Jurkat, Clone E6-1 (cell line): ENCODE measurements around the gene ZSCAN5B.
"Not testable (repeated sequence)": the region's sequence is repeated elsewhere in the genome, so short reads cannot be mapped to it uniquely, and the experiment has no call there.

Experiments used
- DNase-seq: peaks from one replicate; pipeline ENCODE4 v3.0.0-alpha.2; 2011; ENCODE audit warnings: low read depth, low spot score
- H3K4me3 ChIP-seq: 2 replicates; pipeline ENCODE4 v1.5.1; 2011; ENCODE audit warnings: mild to moderate bottlenecking, low read length, control low read depth, moderate library complexity

ZSCAN5B gene

DNA sequence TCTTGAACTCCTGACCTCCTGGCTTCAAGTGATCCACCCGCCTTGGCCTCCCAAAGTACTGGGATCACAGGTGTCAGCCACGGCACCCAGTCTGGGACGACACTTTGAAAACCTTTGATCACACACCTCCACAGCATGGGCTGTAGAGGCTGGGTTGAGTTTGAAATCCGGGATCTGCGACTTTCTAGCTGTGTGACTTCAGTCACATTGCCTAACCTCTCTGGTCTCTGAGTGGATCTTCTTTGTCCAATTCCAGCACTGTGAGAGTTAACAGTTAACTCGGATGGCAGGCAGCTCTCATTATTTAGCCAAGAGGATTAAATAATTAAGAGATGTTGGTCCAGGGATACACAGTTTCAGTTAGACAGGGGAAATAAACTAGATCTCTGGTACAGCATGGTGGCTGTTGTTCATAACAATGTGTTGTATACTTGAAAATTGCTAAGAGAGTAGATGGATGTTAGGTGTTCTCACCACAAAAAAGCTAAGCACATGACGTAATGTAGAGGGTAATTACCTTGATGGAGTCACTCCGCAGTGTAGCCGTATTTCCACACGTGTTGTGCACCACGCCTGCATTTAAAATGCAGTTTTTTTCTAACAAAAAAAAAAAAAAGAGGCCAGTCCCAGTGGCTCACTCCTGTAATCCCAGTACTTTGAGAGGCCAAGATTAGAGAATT, 19.9 kb downstream of the ZSCAN5B start:
- H3K4me3 ChIP-seq: no peak overlapping the region
- no peak for DNase-seq

DNA sequence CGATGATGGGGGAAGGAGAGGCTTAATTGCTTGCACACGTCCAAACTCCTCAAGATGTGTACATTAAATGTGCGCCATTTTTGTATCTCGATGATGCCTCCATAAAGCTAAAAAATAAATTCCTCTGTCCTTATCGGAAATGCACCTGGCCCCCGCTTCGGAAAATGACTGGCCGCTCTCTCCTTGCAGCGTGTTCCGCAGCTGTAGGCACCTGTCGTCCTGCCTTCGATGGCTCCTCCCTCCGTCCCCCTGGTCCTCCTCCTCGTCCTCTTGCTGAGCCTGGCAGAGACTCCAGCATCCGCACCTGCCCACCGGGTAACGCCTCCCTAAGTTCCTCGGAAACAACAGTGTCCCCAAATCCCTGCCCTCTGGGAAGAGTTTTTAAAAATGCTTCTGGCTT, 20.7 kb downstream of the ZSCAN5B start:
- no peak for DNase-seq
- no peak overlapping the region for H3K4me3 ChIP-seq

DNA sequence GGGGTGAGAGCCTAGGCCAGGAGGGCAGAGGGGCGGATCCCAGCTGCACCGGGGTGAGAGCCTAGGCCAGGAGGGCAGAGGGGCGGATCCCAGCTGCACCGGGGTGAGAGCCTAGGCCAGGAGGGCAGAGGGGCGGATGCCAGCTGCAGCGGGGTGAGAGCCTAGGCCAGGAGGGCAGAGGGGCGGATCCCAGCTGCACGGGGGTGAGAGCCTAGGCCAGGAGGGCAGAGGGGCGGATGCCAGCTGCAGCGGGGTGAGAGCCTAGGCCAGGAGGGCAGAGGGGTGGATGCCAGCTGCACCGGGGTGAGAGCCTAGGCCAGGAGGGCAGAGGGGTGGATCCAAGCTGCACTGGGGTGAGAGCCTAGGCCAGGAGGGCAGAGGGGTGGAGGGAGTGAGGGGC, 21.3 kb downstream of the ZSCAN5B start:
- not testable (repeated sequence) for H3K4me3 ChIP-seq, DNase-seq

DNA sequence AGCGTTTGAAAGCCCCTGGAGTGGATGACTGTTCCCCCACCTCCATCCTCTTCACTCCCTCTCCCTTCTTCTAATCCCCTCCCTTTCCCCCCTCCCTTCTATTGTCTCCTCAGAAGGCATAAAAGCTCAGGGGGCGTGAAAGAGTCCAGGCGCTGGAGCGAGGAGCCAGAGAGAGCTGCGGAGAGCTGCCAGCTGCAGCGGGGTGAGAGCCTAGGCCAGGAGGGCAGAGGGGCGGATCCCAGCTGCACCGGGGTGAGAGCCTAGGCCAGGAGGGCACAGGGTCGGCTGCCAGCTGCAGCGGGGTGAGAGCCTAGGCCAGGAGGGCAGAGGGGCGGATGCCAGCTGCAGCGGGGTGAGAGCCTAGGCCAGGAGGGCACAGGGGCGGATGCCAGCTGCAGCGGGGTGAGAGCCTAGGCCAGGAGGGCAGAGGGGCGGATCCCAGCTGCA, 21.7 kb downstream of the ZSCAN5B start, which contains the start of gene GALP:
GALP (plus strand) TSS at position 148 of the 447 bp plus-strand sequence. CDS start 1,101 bp downstream, outside the sequence.
- H3K4me3 ChIP-seq, DNase-seq: not testable (repeated sequence)

DNA sequence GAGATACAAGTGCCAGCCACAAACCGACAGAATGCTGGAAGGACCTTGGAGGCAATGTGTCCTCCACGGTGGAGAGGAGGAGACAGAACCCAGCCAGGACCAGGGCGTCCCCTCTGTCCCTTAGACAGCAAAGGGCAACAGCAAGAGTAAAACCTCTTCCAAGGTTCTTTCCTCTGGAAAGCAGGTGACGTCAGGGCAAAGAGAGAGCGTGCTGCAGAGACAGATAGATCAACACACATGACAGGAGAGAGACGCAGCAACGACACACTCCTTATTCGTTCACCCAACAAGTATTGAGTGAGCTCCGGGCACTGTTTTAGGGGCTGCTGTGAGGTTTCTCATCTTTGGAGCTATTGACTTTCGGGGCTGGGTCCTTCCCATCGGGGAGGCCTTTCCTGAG, 23.0 kb downstream of the ZSCAN5B start:
- no peak overlapping the region for H3K4me3 ChIP-seq
- no peak for DNase-seq

DNA sequence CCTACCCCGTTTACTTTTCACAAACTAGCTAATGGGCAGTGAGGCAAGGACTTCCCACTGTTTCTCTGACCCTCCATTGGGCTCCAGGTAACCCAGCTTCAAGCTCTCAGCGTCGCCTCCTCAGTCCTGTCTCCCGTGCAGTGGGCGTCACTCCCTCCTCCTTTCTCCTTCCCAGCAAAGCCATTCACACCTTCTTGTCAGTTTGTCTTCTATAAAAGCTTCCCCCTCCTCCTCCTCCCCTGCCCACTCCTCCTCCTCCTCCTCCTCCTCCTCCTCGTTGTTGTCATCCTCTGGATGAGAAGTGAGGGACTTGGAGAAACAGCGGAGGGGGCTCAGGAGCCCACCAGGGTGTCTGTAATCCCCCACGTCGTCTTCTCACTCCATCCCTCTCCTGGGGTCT, 23.5 kb downstream of the ZSCAN5B start:
- no peak overlapping the region for H3K4me3 ChIP-seq
- DNase-seq: no peak

DNA sequence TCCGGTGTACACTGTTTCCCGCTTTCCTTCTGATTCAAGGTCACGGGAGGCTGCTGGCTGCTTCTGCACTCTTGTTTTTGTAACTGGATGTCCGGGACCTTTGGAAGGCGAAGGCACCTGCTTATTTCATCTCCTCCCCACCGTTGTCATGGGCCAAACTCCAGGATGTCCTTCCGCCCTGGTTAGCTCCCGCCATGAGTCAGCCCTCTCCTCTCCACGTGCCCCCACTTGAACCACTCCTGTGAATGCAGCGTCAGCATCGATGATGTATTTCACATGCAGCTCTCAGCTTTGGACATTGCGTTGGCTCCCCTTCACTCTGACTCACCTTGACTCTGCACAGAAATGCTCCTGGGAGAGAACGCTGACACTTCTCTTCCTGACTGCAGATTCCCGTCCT, 27.3 kb downstream of the ZSCAN5B start:
- H3K4me3 ChIP-seq: no peak overlapping the region
- no peak for DNase-seq

DNA sequence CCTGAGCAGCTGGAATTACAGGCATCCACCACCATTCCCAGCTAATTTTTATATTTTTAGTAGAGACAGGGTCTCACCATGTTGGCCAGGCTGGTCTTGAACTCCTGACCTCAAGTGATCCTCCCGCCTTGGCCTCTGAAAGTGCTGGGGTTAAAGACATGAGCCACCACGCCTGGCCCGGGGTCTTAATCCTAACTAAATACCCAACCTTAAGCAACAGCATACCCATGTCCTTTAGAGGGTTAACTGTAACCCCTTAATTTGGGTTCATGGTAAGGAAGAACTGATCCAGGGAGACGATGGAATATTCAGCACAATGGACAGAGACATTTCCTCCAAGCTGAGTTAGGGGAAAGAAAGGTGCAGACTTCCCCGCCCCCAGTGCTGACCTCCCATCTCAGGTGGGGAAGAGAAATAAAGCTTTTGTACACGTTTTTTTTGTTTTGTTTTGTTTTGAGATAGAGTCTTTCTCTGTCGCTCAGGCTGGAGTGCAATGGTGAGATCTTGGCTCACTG, 30.5 kb downstream of the ZSCAN5B start:
- peak; percentile 22 for DNase-seq
- H3K4me3 ChIP-seq: no peak overlapping the region

DNA sequence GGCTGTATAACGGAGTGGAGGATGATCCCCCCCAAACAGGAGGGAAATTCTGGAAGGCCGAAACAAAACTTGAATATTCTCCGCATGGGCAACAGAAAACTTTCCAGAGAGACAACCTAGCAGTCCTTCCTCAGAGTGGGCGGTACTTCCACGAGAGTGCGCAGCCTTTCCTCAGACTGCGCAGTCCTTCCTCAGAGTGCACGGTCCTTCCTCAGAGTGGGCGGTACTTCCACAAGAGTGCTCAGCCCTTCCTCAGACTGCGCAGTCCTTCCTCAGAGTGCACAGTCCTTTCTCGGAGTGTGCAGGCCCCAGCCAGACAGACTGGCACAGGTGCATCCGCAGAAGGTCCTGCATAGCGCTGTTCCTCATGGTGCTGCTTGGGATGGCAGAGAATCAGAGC, 34.5 kb downstream of the ZSCAN5B start:
- no peak for DNase-seq
- H3K4me3 ChIP-seq: no peak overlapping the region

DNA sequence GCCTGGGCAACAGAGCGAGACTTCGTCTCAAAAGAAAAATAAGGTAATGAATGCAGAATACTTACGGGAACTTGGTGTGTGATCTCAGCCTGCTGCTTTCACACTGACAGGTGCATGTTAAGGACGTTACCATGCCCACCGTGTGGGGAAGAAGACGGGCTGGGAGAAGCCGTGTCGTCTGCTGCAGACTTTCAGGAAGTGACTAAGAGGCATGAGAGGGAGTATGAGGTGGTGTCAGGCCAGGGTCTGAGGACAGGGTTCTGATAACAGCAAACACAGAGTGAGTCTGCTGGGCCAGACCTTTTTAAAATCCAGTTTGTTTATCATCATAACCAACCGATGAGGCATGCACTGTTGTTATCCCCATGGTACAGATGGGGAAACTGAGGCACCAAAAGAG, 35.3 kb downstream of the ZSCAN5B start:
- no peak overlapping the region for H3K4me3 ChIP-seq
- no peak for DNase-seq

DNA sequence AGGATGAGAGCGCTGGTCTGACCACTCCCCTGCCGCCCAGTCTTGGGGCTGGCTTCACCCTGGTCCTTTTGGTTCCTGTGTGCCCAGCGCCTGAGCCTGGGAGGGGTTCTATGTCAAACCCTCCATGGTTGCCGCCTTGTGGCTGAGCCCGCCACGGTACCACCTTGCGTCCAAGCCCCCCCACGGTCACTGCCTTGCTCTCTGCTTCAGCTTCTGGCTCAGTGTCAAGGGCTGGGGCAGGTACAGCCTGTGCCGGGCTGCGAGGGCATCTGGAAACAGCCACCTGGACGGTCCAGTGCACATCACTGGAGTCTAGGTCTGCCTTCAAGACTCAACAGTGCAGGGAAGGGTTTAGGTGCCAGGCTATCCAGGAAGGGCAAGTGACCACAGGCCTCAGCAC, 36.0 kb downstream of the ZSCAN5B start:
- no peak for DNase-seq
- no peak overlapping the region for H3K4me3 ChIP-seq

DNA sequence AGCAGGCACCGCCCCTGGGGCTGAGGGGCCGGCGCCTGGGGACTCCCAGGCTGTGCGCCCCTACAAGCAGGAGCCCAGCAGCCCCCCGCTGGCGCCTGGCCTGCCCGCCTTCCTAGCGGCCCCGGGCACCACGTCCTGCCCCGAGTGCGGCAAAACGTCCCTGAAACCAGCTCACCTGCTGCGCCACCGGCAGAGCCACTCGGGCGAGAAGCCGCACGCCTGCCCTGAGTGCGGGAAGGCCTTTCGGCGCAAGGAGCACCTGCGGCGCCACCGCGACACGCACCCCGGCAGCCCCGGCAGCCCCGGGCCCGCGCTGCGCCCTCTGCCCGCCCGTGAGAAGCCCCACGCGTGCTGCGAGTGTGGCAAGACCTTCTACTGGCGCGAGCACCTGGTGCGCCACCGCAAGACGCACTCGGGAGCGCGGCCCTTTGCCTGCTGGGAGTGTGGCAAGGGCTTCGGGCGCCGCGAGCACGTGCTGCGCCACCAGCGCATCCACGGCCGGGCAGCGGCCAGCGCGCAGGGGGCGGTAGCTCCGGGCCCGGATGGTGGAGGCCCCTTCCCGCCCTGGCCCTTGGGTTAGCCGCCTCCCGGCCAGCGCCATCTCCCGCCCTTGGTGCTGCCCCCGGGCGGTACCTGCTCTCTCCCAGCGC, 37.8 kb downstream of the ZSCAN5B start:
- no peak for DNase-seq
- no peak overlapping the region for H3K4me3 ChIP-seq

DNA sequence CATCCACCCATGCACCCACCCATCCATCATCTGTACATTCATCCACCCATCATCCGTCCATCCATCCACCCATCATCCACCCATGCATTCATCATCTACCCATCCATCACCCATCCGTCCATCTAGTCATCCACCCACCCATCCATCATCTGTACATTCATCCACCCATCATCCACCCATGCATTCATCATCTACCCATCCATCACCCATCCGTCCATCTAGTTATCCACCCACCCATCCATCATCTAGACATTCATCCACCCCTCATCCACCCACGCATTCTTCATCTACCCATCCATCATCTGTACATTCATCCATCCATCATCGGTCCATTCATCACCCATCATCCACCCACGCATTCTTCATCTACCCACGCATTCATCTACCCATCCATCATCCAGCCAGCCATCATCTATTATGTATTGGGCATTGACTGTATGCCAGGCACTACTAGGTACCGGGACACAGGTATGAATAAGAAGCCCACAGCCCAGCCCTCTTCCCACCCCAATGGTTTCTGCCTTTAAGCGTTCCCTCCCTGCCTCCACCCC, 38.5 kb downstream of the ZSCAN5B start:
- H3K4me3 ChIP-seq: no peak overlapping the region
- no peak for DNase-seq

DNA sequence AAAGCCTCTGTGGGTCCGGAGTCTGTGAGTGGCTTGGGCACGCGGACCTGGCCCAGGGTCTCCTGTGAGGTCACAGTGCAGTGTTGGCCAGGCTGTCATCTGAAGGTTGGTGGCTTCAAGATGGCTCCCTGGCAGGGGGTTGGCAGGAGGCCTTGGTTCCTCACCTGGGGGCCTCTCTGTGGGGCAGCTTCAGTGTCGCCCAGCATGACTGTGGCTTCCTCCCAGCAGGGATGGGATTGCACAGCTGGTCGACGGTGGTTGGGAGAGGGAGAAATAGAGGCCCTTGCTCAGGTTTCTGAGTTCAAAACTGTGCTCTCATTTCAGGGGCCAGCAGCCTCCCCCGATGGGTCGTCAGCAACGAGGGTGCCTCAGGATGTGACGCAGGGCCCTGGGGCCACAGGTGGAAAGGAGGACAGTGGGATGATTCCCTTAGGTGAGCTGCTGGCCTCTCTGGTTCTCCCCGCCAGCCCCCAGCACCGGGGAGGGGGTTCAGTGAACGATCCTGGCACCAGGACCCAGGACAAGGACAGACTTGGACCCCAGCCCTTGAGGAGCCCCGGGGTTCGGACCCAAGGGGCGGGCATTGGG, 39.3 kb downstream of the ZSCAN5B start:
- no peak for DNase-seq
- no peak overlapping the region for H3K4me3 ChIP-seq

DNA sequence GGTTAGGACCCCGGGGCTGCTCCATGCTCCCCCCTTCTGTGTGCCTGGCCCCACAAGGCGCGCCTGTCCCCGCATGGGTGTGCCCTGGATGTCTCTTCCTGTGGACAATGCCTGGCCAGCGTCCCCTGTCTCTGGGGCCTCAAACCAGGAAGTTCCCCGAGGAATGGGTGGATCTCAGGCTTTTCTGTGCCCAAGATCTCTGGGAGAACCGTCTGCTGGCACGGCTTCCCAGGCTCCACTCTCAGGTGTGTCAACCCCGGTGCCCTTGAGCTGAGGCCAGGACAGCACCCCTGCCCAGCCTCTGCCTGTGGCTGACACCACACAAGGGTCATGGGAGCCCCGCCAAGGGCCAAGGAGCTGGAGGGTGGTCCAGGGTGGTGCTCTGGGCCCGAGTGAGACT, 40.8 kb downstream of the ZSCAN5B start:
- DNase-seq: no peak
- H3K4me3 ChIP-seq: no peak overlapping the region

DNA sequence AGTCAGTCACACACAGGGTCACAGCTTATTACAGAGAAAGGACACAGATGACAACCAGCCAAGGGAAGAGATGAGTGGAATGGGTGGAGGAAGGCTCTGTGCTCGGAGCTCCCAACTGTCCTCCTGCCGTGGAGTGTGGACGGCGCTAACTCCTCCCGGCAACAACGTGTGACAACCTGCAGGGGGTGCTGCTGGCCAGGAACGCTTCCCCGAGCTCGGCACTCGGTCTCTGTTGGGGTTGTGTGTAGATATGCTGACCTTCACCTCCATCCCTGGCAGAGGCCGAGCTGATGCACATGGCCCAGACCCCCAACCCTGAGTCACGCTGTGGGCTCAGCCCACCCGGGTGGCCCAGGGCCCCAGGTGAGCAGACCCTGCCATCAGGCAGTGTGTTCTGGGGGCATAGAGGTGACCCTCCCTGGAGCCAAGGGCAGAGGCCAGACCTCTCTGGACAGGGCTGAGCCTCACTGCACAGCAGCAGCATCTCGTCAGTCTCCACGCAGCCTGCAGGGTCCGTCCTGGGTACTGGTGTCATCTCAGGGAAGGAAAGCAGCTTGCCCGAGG, 42.4 kb downstream of the ZSCAN5B start:
- DNase-seq: no peak

DNA sequence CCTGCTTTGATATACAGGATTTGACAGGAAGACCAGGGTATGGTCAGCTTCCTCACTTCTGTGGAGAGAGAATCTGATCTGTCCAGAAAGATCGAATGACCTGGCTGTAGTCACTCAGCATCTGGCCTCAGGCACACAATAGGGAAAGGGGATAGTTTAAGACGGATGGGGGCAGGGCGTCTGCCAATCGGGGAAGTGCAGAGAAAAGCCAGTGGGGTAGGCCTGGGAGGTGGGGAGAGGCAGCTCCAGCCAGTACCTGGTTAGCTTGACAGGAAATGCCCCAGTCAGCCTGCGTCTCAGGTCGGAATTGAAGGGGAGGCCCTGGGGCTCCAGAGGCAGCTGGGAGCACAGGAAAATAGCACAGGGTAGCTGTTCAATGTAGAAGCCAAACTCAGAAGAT, 44.1 kb downstream of the ZSCAN5B start:
- DNase-seq: no peak

More for the DNA sequence above, 42.4 kb downstream of the ZSCAN5B start:
- H3K4me3 ChIP-seq: no peak overlapping the region

DNA sequence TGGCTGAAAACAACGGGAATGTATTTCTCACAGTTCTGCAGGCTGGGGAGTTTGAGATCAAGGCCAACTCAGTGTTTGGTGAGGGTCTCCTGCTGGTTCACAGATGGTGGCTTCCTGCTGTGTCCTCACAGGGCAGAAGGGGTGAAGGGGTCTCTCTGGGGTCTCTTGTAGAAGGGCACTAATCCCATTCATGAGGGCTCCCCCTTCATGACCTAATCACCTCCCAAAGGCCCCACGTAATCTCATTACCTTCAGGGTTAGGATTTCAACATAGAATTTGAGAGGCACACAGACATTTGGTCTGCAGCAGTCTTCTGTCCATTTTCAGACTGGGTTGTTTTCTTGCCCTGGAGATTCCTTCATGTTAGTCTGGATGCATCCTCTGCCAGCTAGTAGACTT, 44.9 kb downstream of the ZSCAN5B start:
- no peak overlapping the region for H3K4me3 ChIP-seq
- DNase-seq: no peak

More for the DNA sequence above, 44.1 kb downstream of the ZSCAN5B start:
- H3K4me3 ChIP-seq: no peak overlapping the region

DNA sequence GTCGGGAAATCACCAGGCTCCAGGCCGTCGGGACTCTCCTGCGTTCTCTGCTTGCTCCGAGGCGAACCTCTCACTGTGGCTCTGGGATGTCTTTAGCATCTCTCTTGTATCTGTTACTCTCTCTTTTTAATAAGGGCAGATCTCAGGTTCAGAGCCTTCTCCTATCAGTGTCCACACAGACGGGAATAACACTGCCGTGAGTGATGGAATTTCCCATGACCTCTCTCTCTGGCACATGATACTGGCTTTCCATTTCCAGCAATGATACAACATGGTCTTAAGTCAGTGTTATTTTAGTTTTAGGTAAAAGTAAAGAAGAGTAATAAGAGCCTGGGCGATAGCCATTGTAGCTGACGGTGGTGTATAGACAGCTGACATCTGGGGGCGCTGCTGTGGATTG, 47.2 kb downstream of the ZSCAN5B start:
- H3K4me3 ChIP-seq: no peak overlapping the region
- no peak for DNase-seq

DNA sequence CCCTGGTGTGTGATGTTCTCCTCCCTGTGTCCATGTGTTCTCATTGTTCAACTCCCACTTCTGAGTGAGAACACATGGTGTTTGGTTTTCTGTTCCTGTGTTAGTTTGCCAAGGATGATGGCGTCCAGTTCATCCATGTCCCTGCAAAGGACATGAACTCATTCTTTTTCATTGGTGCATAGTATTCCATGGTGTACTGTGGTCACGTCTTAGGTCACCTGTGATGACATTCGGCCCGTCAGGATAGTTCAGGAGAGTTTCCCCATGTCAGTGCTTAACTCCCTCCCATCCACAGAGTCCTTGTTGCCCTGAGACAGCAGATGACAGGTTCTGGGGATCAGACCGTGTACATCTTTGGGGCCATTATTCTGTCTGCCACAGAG, 47.9 kb downstream of the ZSCAN5B start:
- no peak for DNase-seq
- H3K4me3 ChIP-seq: no peak overlapping the region
